GM03348 (cell line): Measurements from ENCODE around the gene GREB1.
"Not testable (repeated sequence)": the region's sequence is repeated elsewhere in the genome, so short reads cannot be mapped to it uniquely, and the experiment has no call there.

Source experiments
- DNase-seq: peaks from one replicate; pipeline ENCODE4 v3.0.0; 2012; ENCODE audit warnings: low spot score

Gene GREB1

DNA sequence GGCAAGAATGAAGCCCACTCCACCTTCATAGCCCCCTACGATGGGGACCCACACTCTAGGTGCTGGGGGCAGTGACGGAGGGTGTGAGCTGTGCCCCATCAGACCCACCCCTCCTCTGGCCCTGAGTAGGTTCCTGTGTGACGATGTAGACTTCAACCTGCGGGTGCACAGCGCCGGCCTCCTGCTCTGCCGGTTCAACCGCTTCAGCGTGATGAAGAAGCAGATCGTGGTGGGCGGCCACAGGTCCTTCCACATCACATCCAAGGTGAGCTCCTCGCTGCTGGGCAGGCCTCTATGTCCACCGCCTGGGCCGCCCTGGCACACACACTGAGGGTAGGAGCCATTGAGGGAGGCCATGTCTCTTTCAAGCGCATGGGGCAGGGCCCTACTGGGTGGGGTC is 101.3 kb downstream of the GREB1 start:
- no peak for DNase-seq

GRCh38 chr2:11636593-11637295 is 102.9 kb downstream of the GREB1 start:
- DNase-seq: no peak

DNA sequence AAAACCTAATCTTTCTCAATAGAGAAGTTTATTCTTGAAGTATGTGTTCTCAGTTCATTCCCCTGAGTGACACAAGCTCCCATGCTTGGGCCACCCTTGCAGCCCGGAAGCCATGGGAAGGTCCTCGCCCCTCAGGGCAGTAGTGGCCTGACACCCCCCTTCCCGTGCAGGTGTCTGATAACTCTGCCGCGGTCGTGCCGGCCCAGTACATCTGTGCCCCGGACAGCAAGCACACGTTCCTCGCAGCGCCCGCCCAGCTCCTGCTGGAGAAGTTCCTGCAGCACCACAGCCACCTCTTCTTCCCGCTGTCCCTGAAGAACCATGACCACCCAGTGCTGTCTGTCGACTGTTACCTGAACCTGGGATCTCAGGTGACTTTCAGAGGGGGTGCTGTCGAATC is 103.7 kb downstream of the GREB1 start:
- DNase-seq: no peak

- no peak for DNase-seq
Measured at GRCh38 chr2:11639503-11639902, 105.7 kb downstream of the GREB1 start.

DNA sequence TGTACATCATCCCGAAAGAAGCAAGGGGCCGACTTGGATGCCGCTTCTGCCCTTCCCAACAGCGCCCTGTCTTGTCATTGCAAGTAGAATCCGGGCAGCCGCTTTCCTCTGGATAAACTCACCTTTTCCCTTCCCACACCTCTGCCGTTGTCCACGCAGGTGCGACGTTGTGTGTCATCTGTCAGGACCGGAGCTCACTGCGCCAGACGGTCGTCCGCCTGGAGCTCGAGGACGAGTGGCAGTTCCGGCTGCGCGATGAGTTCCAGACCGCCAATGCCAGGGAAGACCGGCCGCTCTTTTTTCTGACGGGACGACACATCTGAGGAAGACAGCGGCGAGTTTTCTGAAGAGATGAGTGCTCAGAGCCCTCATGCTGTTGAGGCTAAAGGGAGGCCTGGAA is 106.3 kb downstream of the GREB1 start:
- no peak for DNase-seq

DNA sequence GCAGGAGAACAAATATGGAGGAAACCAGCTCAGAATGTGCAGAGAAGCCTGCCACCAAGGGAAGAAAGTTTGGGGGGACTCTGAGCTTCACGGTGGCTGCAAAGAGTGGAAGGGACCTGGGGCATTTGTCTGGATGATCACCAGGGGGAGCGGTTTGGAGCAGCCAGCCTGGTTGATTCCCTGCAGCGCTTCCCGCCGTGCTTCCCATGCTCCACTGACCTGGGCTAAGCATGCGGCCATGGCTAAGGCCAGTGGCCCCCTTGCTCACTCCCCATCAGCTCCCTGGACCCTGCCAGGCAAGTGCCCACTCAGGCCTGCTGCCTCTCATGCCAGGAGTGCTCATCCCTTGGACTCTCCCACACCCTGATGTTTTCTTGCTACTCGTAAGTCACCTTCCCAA is 109.1 kb downstream of the GREB1 start:
- DNase-seq: no peak

- no peak for DNase-seq
Measured at GRCh38 chr2:11644293-11644692, 110.4 kb downstream of the GREB1 start.

DNA sequence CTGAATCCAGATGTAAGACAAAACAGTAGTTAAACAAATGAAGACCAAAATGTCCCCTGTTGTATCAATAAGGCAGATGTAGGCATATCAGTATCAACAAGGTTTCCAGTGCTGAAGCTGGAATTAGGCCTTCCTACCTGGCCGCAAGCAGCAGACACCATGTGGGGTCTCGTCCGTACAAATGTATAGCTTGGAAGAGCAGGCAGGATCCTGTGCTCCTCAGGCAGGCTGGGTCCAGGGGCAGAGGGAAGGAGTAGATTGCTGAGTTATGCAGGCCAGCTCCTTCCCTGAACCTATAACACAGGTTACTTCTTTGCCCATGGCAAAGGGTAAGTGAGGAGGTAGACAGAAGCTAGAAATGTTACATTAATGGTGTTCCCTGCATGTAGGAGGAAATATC is 112.7 kb downstream of the GREB1 start:
- DNase-seq: no peak

DNA sequence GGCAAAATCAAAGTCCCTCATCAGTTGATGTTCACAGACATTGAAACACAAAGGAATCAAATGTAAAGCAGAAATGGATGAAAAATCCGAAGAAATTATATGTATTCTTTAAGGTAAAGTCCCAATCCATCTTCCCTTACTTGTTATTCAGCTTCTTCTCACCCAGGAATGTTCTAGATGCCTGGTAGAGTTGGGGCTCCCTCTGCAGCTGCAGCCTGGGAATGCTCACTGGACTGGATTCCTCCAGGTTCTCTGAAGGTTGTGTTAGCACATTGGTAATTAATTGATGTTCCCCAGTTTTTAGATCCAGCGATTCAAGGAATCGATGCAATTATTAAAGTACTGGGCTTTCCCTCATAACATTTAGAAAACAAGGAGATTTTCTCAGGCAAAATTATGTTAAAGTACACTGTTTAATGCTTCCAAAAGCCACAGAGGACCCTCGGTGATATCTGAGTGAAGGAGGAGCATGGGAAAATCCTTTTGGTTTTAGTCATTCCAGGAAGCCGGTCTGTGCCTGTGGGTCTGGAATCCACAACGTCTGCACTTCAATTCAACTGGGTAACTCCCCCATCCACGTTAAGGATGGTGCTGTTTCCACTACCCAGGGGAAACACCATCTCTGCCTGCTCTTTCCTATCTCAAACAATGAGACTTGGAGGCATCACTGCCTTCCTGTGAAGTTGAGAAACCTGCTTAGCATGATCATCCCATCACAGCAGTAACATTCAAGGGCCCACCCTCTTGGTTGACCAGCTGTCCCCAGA is 114.2 kb downstream of the GREB1 start:
- DNase-seq: no peak

DNA sequence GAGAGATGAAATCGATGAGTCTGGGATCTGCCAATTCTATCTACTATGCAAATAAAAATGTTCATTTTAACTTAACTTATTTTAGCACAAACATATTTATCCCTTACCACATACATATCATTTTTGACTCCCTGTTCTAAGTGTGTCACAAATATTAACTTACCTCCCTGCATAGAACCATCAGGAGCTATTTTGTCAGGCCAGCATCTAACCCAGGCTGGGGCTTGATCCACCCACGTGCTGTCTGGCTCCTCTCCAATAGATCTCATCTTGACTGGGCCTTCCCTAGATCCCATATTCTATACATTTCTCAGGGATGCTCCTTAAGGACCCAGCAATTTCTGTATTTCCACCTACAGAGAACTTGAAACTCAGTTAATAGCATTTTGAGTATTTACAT is 115.2 kb downstream of the GREB1 start:
- no peak for DNase-seq

- no peak for DNase-seq
Measured at GRCh38 chr2:11651856-11652548, 118.2 kb downstream of the GREB1 start.

- no peak for DNase-seq
Measured at GRCh38 chr2:11652553-11652952, 118.7 kb downstream of the GREB1 start.

GRCh38 chr2:11655495-11655894 is 121.7 kb downstream of the GREB1 start:
- DNase-seq: no peak

DNA sequence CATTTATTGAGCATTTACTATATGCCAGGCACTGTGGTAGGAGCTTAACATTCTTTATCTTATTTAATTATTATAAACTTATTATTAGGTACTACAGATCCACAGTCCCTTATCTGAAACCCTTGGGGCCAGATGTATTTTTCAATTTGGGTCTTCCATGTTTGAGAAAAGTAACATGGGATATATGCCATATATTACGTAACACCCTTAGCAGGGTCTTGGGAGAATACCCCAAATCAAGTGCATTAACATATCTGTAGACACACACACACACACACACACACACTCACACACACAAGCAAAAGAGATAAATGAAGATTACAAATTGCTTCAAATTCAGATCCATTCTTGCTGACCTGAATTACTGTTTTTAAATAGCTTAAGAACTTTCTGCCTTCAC is 122.4 kb downstream of the GREB1 start:
- no peak for DNase-seq

GRCh38 chr2:11656671-11657101 is 122.8 kb downstream of the GREB1 start:
- no peak for DNase-seq

- no peak for DNase-seq
Measured at GRCh38 chr2:11657195-11657594, 123.3 kb downstream of the GREB1 start.

DNA sequence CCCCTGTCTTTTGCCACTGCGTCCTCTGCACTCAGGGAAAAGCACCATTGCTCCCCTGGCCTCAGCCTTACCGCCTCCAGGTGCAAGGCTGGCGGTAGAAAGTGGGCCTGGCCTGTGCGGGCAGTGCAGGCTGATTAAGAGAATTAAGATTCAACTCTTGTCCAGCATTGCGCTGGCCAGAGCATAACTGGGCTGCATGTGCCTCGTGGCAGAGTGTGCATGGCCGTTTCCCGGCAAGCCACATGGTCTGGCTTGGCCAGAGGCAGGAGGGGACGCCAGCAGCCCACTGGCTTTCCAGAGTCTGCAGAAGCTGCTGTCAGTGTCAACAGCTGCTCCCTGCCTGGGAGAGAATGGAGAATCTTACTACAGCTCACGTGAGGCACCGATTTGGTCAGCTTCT is 123.8 kb downstream of the GREB1 start:
- no peak for DNase-seq

GRCh38 chr2:11658208-11659114 is 124.6 kb downstream of the GREB1 start:
- no peak for DNase-seq

DNA sequence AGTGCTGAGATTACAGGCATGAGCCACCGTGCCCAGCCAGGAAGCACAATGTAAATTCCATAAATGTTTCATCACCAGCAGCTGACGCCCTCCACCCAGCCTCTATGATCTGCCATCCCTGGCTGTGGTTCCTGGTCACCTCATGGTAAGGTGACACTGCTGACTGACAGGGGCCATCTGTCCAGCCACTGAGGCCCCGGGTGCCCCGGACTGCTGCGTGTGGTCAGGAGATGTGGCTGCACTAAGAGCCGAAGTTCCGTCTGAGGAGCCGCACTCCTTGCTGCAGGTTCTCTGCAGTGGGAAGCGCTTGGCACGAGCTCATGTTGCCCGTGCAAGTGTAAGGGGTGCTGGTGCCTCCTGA is 125.2 kb downstream of the GREB1 start:
- no peak for DNase-seq

DNA sequence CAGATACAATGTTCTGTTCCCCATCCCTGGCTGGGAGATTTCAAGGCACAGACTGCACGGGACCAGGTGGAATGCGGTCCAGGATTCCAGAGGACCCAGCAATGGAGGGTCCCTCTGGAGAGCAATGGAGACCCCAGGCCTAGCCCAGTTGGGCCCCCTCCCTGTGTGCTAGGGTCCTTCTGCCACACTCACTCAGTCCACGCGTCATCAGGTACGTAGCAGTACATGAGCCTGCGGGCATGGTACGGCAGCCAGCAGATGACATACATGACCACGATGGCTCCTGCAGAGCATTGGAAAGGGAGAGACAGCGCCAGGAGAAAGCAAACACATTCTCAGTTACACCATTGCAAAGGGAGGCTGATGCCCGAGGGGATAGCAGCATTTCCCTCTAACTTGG is 126.0 kb downstream of the GREB1 start:
- DNase-seq: no peak

- DNase-seq: not testable (repeated sequence)
Measured at GRCh38 chr2:11660396-11660795, 126.6 kb downstream of the GREB1 start.

DNA sequence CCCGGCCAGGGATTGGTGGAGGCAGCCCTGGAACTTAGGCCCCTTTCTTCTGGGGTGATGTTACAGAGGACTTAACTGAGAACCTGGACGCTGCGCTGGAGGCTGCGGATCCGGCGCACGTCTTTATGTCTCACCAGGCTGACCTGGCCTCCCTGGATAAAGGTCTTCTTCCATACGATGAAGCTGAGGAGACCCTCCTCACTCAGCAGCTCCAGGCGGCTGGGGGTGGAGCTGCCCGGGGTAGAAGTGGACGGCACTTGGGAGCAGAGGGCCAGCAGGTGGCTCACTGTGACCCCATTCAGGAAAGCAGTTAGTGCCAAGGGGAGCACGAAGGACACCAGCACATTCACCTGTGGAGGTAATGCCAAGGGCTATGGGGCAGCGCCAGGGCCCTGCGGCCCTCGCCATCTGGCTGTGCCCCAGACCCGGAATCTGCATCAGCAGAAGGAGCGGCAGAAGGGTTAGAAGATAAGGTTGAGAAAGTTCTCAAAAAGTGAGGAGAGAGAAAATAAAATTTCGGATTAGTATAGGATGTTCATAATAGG is 128.1 kb downstream of the GREB1 start:
- no peak for DNase-seq
